Fibroblast of skin of right biceps (primary cell): ENCODE measurements around the gene KCNJ5.
A peak's percentile ranks its signal among the peaks of the same experiment; 100 is the strongest.

Experiments used
- DNase-seq: peaks from one replicate; pipeline ENCODE4 v3.0.0-alpha.2; 2013

Gene KCNJ5

GRCh38 chr11:128936606-128937251 is 45.6 kb downstream of the KCNJ5 start:
- DNase-seq: no peak

- DNase-seq: no peak
These were observed 46.3 kb downstream of the KCNJ5 start for GRCh38 chr11:128937480-128937879.

- DNase-seq: no peak
These were observed 47.2 kb downstream of the KCNJ5 start for GRCh38 chr11:128938156-128938885.

- DNase-seq: no peak
These were observed 48.4 kb downstream of the KCNJ5 start for GRCh38 chr11:128939591-128939990.

GRCh38 chr11:128940156-128940555 is 49.0 kb downstream of the KCNJ5 start:
- no peak for DNase-seq

- no peak for DNase-seq
These were observed 49.4 kb downstream of the KCNJ5 start for GRCh38 chr11:128940603-128941002.

- DNase-seq: no peak
These were observed 50.0 kb downstream of the KCNJ5 start for GRCh38 chr11:128941110-128941509.

- no peak for DNase-seq
These were observed 50.6 kb downstream of the KCNJ5 start for GRCh38 chr11:128941573-128942271.

GRCh38 chr11:128942272-128942612 is 51.1 kb downstream of the KCNJ5 start:
- DNase-seq: no peak

GRCh38 chr11:128942817-128943427 is 51.8 kb downstream of the KCNJ5 start, which contains the start of gene TP53AIP1:
TSS of gene TP53AIP1 (minus strand) at chr11:128942871. CDS start at chr11:128937818, 5,053 bp downstream.
- no peak for DNase-seq

GRCh38 chr11:128943428-128943976 is 52.3 kb downstream of the KCNJ5 start:
- DNase-seq: no peak

GRCh38 chr11:128946648-128947047 is 55.5 kb downstream of the KCNJ5 start:
- DNase-seq: no peak

GRCh38 chr11:128947773-128948172 is 56.6 kb downstream of the KCNJ5 start:
- no peak for DNase-seq

GRCh38 chr11:128948583-128948982 is 57.4 kb downstream of the KCNJ5 start:
- DNase-seq: no peak

- DNase-seq: no peak
These were observed 58.8 kb downstream of the KCNJ5 start for GRCh38 chr11:128949791-128950454.

GRCh38 chr11:128953151-128953550 is 62.0 kb downstream of the KCNJ5 start:
- DNase-seq: no peak

- no peak for DNase-seq
These were observed 64.5 kb downstream of the KCNJ5 start for GRCh38 chr11:128955636-128956035.

GRCh38 chr11:128956401-128957201 is 65.4 kb downstream of the KCNJ5 start:
- DNase-seq: peak; percentile 75

- no peak for DNase-seq
These were observed 66.0 kb downstream of the KCNJ5 start for GRCh38 chr11:128957202-128957482.

- no peak for DNase-seq
These were observed 70.5 kb downstream of the KCNJ5 start for GRCh38 chr11:128961645-128962044.

GRCh38 chr11:128962896-128963295 is 71.7 kb downstream of the KCNJ5 start:
- no peak for DNase-seq

- peak; percentile 44 for DNase-seq
These were observed 72.7 kb downstream of the KCNJ5 start for GRCh38 chr11:128963744-128964325.
